SK-N-SH treated with all-trans-retinoic acid at 6 μM for 48 hours (cell line): Measurements from ENCODE around the gene TCF7.
A peak's percentile ranks its signal among the peaks of the same experiment; 100 is the strongest.

Experiments
- ATAC-seq: fragments of 200-7000 bp; cut with Tn5 transposase; 3 replicates; pipeline ENCODE4 v1.9.1; 2020; ENCODE audit warnings: mild to moderate bottlenecking, moderate library complexity
- ARNTL ChIP-seq: fragments of 450-650 bp; formaldehyde crosslinking; IDR thresholded peaks from 2 replicates; pipeline ENCODE4 v1.5.0; 2020; ENCODE audit warnings: low read depth, mild to moderate bottlenecking, moderate library complexity, borderline replicate concordance
- CREB5 ChIP-seq: fragments of 250-450 bp; sonication (Bioruptor Pico); IDR thresholded peaks from 2 replicates; pipeline ENCODE4 v1.5.1; 2020; ENCODE audit warnings: low read depth, mild to moderate bottlenecking, moderate library complexity
- CSDC2 ChIP-seq: fragments of 250-450 bp; sonication (Bioruptor Pico); IDR thresholded peaks from 2 replicates; pipeline ENCODE4 v1.5.0; 2020; ENCODE audit warnings: mild to moderate bottlenecking, moderate library complexity
- CSRNP3 ChIP-seq: fragments of 250-450 bp; sonication (Bioruptor Pico); IDR thresholded peaks from 2 replicates; pipeline ENCODE4 v1.5.1; 2021; ENCODE audit warnings: mild to moderate bottlenecking, moderate library complexity
- ESRRG ChIP-seq: fragments of 250-450 bp; sonication (Bioruptor Pico); IDR thresholded peaks from 2 replicates; pipeline ENCODE4 v1.6.1; 2021; ENCODE audit warnings: mild to moderate bottlenecking
- GLIS3 ChIP-seq: fragments of 250-450 bp; sonication (Bioruptor Pico); IDR thresholded peaks from 2 replicates; pipeline ENCODE4 v1.5.0; 2020; ENCODE audit warnings: mild to moderate bottlenecking, moderate library complexity
- ISL1 ChIP-seq: fragments of 250-450 bp; sonication (Bioruptor Pico); IDR thresholded peaks from 2 replicates; pipeline ENCODE4 v2.1.2; 2022; ENCODE audit warnings: mild to moderate bottlenecking, moderate library complexity
- OSR1 ChIP-seq: fragments of 250-450 bp; sonication (Bioruptor Pico); IDR thresholded peaks from 2 replicates; pipeline ENCODE4 v1.8.0; 2022; ENCODE audit warnings: moderate library complexity, mild to moderate bottlenecking, inconsistent platforms
- PATZ1 ChIP-seq: fragments of 250-450 bp; sonication (Bioruptor Pico); IDR thresholded peaks from 2 replicates; pipeline ENCODE4 v1.8.0; 2020; ENCODE audit warnings: mild to moderate bottlenecking, moderate library complexity, borderline replicate concordance
- POU6F1 ChIP-seq: fragments of 250-450 bp; sonication (Bioruptor Pico); IDR thresholded peaks from 2 replicates; pipeline ENCODE4 v1.8.0; 2021; ENCODE audit warnings: low read depth, mild to moderate bottlenecking, moderate library complexity, borderline replicate concordance
- PPARA ChIP-seq: fragments of 250-450 bp; sonication (Bioruptor Pico); IDR thresholded peaks from 2 replicates; pipeline ENCODE4 v1.5.0; 2020; ENCODE audit warnings: mild to moderate bottlenecking, borderline replicate concordance
- RARB ChIP-seq: fragments of 250-450 bp; sonication (Bioruptor Pico); IDR thresholded peaks from 2 replicates; pipeline ENCODE4 v1.8.0; 2021; ENCODE audit warnings: mild to moderate bottlenecking, moderate library complexity
- SNAI2 ChIP-seq: fragments of 250-450 bp; sonication (Bioruptor Pico); IDR thresholded peaks from 2 replicates; pipeline ENCODE4 v1.5.0; 2020; ENCODE audit warnings: mild to moderate bottlenecking, moderate library complexity
- TCF4 ChIP-seq: fragments of 250-450 bp; sonication (Bioruptor Pico); IDR thresholded peaks from 2 replicates; pipeline ENCODE4 v1.8.0; 2021; ENCODE audit warnings: mild to moderate bottlenecking, moderate library complexity, borderline replicate concordance
- TSHZ2 ChIP-seq: fragments of 250-450 bp; sonication (Bioruptor Pico); IDR thresholded peaks from 2 replicates; pipeline ENCODE4 v1.5.0; 2020; ENCODE audit warnings: mild to moderate bottlenecking, moderate library complexity
- ZC3H10 ChIP-seq: fragments of 250-450 bp; sonication (Bioruptor Pico); IDR thresholded peaks from 2 replicates; pipeline ENCODE4 v1.5.1; 2021; ENCODE audit warnings: mild to moderate bottlenecking, moderate library complexity
- ZFP3 ChIP-seq: fragments of 250-450 bp; sonication (Bioruptor Pico); IDR thresholded peaks from 2 replicates; pipeline ENCODE4 v1.5.0; 2020; ENCODE audit warnings: mild to moderate bottlenecking, moderate library complexity
- ZFP30 ChIP-seq: fragments of 450-650 bp; formaldehyde crosslinking; IDR thresholded peaks from 2 replicates; pipeline ENCODE4 v1.5.0; 2022; ENCODE audit warnings: mild to moderate bottlenecking, moderate library complexity
- ZNF565 ChIP-seq: fragments of 450-650 bp; formaldehyde crosslinking; conservative IDR thresholded peaks from 2 replicates; pipeline ENCODE4 v1.5.0; 2020; ENCODE audit warnings: low read depth, mild to moderate bottlenecking, moderate library complexity
- ZNF70 ChIP-seq: fragments of 450-650 bp; formaldehyde crosslinking; IDR thresholded peaks from 2 replicates; pipeline ENCODE4 v1.5.0; 2020; ENCODE audit warnings: mild to moderate bottlenecking, moderate library complexity
- ZNF8 ChIP-seq: fragments of 450-650 bp; formaldehyde crosslinking; IDR thresholded peaks from 2 replicates; pipeline ENCODE4 v1.5.0; 2020; ENCODE audit warnings: mild to moderate bottlenecking, moderate library complexity

TCF7 gene

GRCh38 chr5:134139891-134140469 lies 25.5 kb downstream of the TCF7 start (continued):
- TF ChIP-seq POU6F1 (CRISPR knock-in tag) (no peak), SNAI2 (CRISPR knock-in tag) (no peak), OSR1 (CRISPR knock-in tag) (no peak), ZNF70 (no peak), PPARA (CRISPR knock-in tag) (no peak), ZFP30 (CRISPR knock-in tag) (no peak), ZNF8 (CRISPR knock-in tag) (no peak), ZFP3 (CRISPR knock-in tag) (no peak)

- peak; percentile 90 for ATAC-seq
- TF ChIP-seq ZFP3 (CRISPR knock-in tag) (no peak), CSDC2 (no peak), CSRNP3 (no peak), GLIS3 (CRISPR knock-in tag) (no peak), POU6F1 (CRISPR knock-in tag) (no peak), ZNF70 (no peak)
These were observed 26.2 kb downstream of the TCF7 start for GRCh38 chr5:134140530-134141201.

- no peak for TF ChIP-seq GLIS3 (CRISPR knock-in tag)
- TF ChIP-seq CSDC2: no peak
- TF ChIP-seq TSHZ2 (CRISPR knock-in tag): no peak
- no peak for TF ChIP-seq TCF4 (CRISPR knock-in tag)
- no peak for TF ChIP-seq ZNF8 (CRISPR knock-in tag)
- no peak for TF ChIP-seq ZNF70
- no peak for TF ChIP-seq ZFP3 (CRISPR knock-in tag)
- no peak for TF ChIP-seq CREB5 (CRISPR knock-in tag)
- no peak for TF ChIP-seq ISL1
- TF ChIP-seq OSR1 (CRISPR knock-in tag): no peak
- TF ChIP-seq ARNTL: no peak
- no peak for TF ChIP-seq PATZ1 (CRISPR knock-in tag)
- no peak for TF ChIP-seq SNAI2 (CRISPR knock-in tag)
- TF ChIP-seq ZC3H10 (CRISPR knock-in tag): no peak
- TF ChIP-seq PPARA (CRISPR knock-in tag): no peak
- no peak for TF ChIP-seq RARB (CRISPR knock-in tag)
- TF ChIP-seq ESRRG (CRISPR knock-in tag): no peak
- no peak for TF ChIP-seq CSRNP3
- TF ChIP-seq ZNF565 (CRISPR knock-in tag): no peak
- peak; percentile 19 for ATAC-seq
These were observed 27.0 kb downstream of the TCF7 start for GRCh38 chr5:134141331-134142050.
